ENCODE results near the gene NEAT1. TPM values are rescaled to one million over a fixed set of nuclear protein-coding genes. Genes with fewer than 3 reads are reported as not detected.

The NEAT1 gene
- 6.4 and 27.0 TPM in 2 replicates for total RNA-seq

DNA sequence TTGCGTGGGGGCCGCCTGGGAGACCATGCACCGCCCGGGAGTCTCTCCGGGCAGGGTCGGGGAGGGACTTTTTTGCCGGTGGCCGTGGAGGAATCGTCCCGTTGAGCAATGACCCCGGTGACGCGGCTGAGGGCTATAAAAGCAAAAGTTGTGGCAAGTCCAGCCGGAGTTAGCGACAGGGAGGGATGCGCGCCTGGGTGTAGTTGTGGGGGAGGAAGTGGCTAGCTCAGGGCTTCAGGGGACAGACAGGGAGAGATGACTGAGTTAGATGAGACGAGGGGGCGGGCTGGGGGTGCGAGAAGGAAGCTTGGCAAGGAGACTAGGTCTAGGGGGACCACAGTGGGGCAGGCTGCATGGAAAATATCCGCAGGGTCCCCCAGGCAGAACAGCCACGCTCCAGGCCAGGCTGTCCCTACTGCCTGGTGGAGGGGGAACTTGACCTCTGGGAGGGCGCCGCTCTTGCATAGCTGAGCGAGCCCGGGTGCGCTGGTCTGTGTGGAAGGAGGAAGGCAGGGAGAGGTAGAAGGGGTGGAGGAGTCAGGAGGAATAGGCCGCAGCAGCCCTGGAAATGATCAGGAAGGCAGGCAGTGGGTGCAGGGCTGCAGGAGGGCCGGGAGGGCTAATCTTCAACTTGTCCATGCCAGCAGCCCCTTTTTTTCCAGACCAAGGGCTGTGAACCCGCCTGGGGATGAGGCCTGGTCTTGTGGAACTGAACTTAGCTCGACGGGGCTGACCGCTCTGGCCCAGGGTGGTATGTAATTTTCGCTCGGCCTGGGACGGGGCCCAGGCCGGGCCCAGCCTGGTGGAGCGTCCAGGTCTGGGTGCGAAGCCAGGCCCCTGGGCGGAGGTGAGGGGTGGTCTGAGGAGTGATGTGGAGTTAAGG, at the start of gene NEAT1:
Gene NEAT1, plus strand, starts transcription at position 166 of the 883 bp plus-strand sequence.
- no peak for DNase-seq (ENCODE audit: low read depth)
- peak within 1 kb of the TSS; percentile 85 for H3K4me3 ChIP-seq (ENCODE audit: low read depth, low read length)
- TF ChIP-seq, protein P1, sequence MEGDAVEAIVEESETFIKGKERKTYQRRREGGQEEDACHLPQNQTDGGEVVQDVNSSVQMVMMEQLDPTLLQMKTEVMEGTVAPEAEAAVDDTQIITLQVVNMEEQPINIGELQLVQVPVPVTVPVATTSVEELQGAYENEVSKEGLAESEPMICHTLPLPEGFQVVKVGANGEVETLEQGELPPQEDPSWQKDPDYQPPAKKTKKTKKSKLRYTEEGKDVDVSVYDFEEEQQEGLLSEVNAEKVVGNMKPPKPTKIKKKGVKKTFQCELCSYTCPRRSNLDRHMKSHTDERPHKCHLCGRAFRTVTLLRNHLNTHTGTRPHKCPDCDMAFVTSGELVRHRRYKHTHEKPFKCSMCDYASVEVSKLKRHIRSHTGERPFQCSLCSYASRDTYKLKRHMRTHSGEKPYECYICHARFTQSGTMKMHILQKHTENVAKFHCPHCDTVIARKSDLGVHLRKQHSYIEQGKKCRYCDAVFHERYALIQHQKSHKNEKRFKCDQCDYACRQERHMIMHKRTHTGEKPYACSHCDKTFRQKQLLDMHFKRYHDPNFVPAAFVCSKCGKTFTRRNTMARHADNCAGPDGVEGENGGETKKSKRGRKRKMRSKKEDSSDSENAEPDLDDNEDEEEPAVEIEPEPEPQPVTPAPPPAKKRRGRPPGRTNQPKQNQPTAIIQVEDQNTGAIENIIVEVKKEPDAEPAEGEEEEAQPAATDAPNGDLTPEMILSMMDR (conservative IDR thresholded peaks at IDR 0.05; ENCODE audit: low read depth, low read length), result no peak

DNA sequence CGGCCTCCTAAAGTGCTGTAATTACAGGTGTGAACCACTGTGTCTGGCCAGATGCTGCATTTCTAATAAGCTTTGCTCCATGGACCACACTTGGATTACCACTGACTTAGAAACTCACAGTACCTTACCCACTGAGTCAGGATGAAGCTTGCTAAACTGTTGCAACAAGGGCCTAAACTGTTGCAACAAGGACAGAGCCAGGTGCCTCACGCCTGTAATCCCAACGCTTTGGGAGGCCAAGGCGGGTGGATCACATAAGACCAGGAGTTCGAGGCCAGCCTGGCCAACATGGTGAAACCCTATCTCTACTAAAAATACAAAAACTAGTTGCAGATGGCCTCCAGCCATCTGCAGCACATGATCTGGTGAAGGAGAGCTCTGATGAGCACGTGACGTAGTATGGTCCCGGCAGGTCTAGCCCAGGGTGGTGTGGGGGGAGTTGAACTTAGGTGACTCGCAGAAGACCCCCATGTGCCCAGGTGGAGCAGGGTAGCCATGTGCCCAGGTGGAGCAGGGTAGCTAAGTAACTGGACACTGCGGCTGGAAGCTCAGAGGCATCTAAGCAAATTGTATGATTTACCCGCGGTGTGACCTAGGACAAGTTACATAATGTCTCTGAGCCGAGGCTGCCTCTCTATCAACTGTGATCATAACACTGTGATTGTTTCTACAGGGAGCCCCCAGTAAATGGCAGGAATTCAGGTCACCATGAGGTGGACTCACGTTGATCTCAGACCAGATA, 48.6 kb upstream of the NEAT1 start:
- DNase-seq (ENCODE audit: low read depth), result no peak
- TF ChIP-seq, protein P1 (conservative IDR thresholded peaks at IDR 0.05; ENCODE audit: low read depth, low read length), result no peak
- H3K4me3 ChIP-seq (ENCODE audit: low read depth, low read length), result no peak overlapping the region

DNA sequence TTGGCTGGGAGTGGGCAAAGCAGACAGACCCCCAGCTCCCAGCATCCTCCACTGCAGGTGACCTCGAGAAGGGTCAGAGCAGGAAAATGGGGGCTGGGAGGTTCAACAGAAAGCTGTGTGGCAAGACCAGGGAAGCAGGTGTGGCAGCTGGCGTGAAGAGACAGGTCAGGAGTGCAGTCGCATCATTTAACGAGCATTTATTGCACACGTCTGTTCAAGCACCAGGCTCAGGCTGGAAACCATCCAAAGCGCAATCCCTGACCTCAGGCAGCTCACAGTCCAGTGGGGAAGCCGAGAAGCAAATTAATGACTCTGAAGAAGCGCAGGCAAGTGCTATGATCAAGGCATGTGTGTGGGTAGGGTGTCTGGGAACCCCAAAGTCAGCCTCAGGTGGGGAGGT, 47.6 kb upstream of the NEAT1 start:
- no peak for DNase-seq (ENCODE audit: low read depth)
- TF ChIP-seq, protein P1 (conservative IDR thresholded peaks at IDR 0.05; ENCODE audit: low read depth, low read length), result no peak

DNA sequence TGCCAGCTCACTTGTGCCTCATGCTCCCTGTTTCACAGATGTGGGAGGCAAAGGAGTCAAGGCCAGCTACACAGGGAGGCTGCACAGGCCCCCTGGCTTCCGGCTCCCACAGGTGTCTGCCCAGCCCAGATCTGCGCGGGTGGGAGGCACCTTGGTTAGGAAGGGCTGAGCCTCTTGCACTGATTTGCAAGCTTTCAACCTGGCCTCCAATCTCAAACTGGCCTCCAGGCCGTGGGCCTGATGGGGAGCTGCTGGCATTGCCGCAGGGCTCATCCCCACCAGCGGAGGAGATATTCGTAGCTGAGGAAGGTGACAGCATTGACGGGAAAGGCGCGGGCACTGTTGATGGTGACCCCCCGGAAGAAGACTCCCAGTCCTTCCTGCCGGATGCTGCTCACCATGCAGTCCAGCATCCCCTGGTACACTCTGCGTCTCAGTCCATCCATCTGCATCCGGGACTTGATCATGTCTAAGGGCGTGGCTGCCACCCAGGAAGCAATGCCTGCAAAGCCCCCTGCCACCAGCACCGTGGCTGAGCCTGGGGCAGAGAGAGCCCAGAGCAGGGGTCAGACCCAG, 46.4 kb upstream of the NEAT1 start:
- TF ChIP-seq, protein P1 (conservative IDR thresholded peaks at IDR 0.05; ENCODE audit: low read depth, low read length), result no peak
- H3K4me3 ChIP-seq (ENCODE audit: low read depth, low read length), result no peak overlapping the region
- no peak for DNase-seq (ENCODE audit: low read depth)

More for the DNA sequence above, 47.6 kb upstream of the NEAT1 start:
- no peak overlapping the region for H3K4me3 ChIP-seq (ENCODE audit: low read depth, low read length)

DNA sequence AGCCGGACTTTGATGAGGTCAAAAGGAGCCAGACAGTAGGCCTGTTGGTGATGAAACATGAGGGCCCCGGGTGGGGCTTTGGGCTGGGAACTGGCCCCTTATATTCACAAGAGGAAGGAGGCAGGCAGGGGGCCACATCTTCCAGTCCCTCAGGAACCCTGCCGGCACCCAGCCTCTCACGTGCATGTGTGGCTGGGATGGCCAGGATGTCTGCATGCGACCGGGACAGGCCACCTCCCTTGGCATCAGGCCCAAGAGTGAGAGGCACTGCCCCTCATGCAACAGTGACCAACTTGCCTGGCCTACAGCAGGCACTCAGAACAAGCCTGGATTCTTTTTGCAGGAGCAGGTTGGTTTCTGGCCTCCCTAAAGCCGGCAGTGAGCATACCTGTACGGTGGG, 45.6 kb upstream of the NEAT1 start:
- no peak overlapping the region for H3K4me3 ChIP-seq (ENCODE audit: low read depth, low read length)
- TF ChIP-seq, protein P1 (conservative IDR thresholded peaks at IDR 0.05; ENCODE audit: low read depth, low read length), result no peak
- no peak for DNase-seq (ENCODE audit: low read depth)

DNA sequence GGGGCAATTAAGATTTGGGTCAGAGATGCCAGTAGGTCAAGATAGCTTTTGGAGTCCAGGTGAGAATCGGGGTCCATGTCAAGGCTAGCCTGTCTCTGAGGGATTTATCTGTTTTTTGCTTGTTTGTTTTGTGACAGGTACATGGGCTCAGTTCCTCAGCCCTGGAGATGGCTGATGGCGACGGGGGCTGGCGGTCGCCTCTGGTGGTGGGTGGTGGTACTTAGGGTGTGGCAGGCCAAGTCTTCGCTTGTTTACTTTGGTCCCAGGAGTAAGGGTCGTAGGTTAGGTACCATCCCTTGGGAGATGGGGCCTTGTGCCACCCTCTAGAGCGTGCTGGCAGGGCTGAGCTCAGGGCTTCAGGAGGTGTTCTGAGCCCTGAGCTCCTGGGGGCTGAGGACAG, 44.8 kb upstream of the NEAT1 start:
- TF ChIP-seq, protein P1 (conservative IDR thresholded peaks at IDR 0.05; ENCODE audit: low read depth, low read length), result peak; percentile 8
- DNase-seq (ENCODE audit: low read depth), result no peak
- H3K4me3 ChIP-seq (ENCODE audit: low read depth, low read length), result no peak overlapping the region

Data from epithelial cell of proximal tubule (primary cell).